Measurements from ENCODE around the gene APLF. TPM values are rescaled to one million over a fixed set of nuclear protein-coding genes. Genes with fewer than 3 reads are reported as not detected.

Gene APLF
- total and polyA plus RNA-seq, 8 donors = 3.3 to 4.4 (median 3.9) TPM

- ATAC-seq (no peak), DNase-seq (no peak)
- Histone ChIP-seq H3K36me3 (no peaks in the 10 kb centered on the region), H3K9me3 (no peaks in the 10 kb centered on the region), H3K4me1 (peaks cover 0 to 8% of the 10 kb centered on the region in 2 donors), H3K27me3 (no peaks in the 10 kb centered on the region), H3K4me3 (no peak overlapping the region), H3K27ac (no peak overlapping the region)
- TF ChIP-seq, protein P1, sequence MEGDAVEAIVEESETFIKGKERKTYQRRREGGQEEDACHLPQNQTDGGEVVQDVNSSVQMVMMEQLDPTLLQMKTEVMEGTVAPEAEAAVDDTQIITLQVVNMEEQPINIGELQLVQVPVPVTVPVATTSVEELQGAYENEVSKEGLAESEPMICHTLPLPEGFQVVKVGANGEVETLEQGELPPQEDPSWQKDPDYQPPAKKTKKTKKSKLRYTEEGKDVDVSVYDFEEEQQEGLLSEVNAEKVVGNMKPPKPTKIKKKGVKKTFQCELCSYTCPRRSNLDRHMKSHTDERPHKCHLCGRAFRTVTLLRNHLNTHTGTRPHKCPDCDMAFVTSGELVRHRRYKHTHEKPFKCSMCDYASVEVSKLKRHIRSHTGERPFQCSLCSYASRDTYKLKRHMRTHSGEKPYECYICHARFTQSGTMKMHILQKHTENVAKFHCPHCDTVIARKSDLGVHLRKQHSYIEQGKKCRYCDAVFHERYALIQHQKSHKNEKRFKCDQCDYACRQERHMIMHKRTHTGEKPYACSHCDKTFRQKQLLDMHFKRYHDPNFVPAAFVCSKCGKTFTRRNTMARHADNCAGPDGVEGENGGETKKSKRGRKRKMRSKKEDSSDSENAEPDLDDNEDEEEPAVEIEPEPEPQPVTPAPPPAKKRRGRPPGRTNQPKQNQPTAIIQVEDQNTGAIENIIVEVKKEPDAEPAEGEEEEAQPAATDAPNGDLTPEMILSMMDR (IDR thresholded peaks at IDR 0.05) = no peak
- intact Hi-C loops (cut with DNase I) = no loop called here
Observed at GRCh38 chr2:68536000-68536399, 68.6 kb downstream of the APLF start.

GRCh38 chr2:68537011-68537410 lies 69.6 kb downstream of the APLF start:
- ATAC-seq (no peak), DNase-seq (no peak)
- Histone ChIP-seq H3K27me3 (no peaks in the 10 kb centered on the region), H3K36me3 (no peaks in the 10 kb centered on the region), H3K9me3 (peaks cover 0 to 3% of the 10 kb centered on the region in 2 donors), H3K4me3 (no peak overlapping the region), H3K4me1 (peaks cover 0 to 8% of the 10 kb centered on the region in 2 donors), H3K27ac (no peak overlapping the region)
- TF ChIP-seq, protein P1 (IDR thresholded peaks at IDR 0.05) = no peak
- intact Hi-C loops (cut with DNase I) = no loop called here

DNA sequence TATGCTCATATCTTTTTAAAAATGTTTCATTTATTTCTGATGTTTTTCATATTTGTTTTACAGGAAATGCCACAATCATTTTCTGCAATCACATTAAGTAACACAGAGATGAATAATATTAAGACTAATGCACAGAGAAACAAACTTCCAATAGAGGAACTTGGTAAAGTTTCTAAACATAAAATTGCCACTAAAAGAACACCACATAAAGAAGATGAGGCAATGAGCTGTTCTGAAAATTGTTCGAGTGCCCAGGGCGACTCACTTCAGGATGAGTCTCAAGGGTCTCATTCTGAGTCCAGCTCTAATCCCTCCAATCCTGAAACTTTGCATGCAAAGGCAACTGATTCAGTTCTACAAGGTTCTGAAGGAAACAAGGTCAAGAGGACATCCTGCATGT lies 70.4 kb downstream of the APLF start:
- no peaks in the 10 kb centered on the region for H3K36me3 ChIP-seq
- intact Hi-C loops (cut with DNase I) = no loop called here
- ATAC-seq (no peak), DNase-seq (no peak)
- H3K27ac ChIP-seq = no peak overlapping the region
- H3K9me3 ChIP-seq = peaks cover 0 to 5% of the 10 kb centered on the region in 2 donors
- no peaks in the 10 kb centered on the region for H3K27me3 ChIP-seq
- TF ChIP-seq, protein P1 (IDR thresholded peaks at IDR 0.05) = no peak
- H3K4me1 ChIP-seq = peaks cover 0 to 8% of the 10 kb centered on the region in 2 donors
- no peak overlapping the region for H3K4me3 ChIP-seq

DNA sequence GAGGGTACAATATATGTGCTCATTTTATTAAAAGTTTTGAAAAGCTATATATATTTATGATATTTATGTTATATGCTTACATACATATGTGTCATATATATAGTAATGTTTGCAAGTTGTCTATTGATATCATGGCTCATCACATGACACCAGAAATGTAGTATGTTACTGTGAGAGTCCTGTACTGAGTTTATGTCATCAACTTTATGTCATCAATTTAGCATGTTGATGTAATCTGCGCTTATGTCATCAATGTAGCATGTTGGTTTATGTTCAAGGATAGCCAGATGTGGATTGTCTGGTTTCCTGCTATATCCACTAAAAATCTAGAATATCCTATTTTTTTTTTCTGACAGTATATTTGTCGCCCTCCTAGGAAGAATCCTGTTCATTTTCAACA lies 77.4 kb downstream of the APLF start:
- Histone ChIP-seq H3K4me1 (no peaks in the 10 kb centered on the region), H3K4me3 (no peak overlapping the region), H3K27ac (no peak overlapping the region), H3K36me3 (no peaks in the 10 kb centered on the region), H3K27me3 (no peaks in the 10 kb centered on the region), H3K9me3 (peaks cover 0 to 5% of the 10 kb centered on the region in 2 donors)
- intact Hi-C loops (cut with DNase I) = no loop called here
- TF ChIP-seq, protein P1 (IDR thresholded peaks at IDR 0.05) = no peak
- ATAC-seq = no peak
- no peak for DNase-seq

DNA sequence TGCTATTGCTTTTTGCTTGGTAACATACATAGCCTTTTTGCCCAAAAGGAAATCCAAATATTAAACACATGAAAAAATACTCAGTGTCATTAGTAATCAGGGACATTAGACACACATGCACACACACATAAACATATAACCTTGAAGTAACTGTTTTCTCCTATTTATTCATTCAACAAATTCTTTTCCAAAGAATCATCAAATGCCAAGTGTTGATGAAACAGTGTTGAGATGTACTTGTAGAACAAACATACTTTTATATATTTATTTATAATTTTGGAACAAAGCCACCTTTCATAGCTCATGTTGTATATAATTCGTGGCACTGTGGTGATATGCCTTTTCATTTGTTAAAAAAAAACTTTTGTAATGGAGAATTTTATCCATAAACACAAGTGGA lies 81.0 kb downstream of the APLF start:
- Histone ChIP-seq H3K27ac (no peak overlapping the region), H3K4me3 (no peak overlapping the region), H3K27me3 (no peaks in the 10 kb centered on the region), H3K4me1 (no peaks in the 10 kb centered on the region), H3K36me3 (no peaks in the 10 kb centered on the region), H3K9me3 (no peaks in the 10 kb centered on the region)
- TF ChIP-seq, protein P1 (IDR thresholded peaks at IDR 0.05) = no peak
- intact Hi-C loops (cut with DNase I) = no loop called here
- DNase-seq = no peak
- ATAC-seq = no peak

Data from left lung (tissue), 10 donors.